ENCODE measurements around the gene P2RY14. TPM values are rescaled to one million over a fixed set of nuclear protein-coding genes. Genes with fewer than 3 reads are reported as not detected.
"Not testable (repeated sequence)": the region's sequence is repeated elsewhere in the genome, so short reads cannot be mapped to it uniquely, and the experiment has no call there.

Gene P2RY14
- total and polyA plus RNA-seq, 7 experiments from 2014 or later = 0.11 to 5.7 (median 0.27) TPM; not detected in 2

DNA sequence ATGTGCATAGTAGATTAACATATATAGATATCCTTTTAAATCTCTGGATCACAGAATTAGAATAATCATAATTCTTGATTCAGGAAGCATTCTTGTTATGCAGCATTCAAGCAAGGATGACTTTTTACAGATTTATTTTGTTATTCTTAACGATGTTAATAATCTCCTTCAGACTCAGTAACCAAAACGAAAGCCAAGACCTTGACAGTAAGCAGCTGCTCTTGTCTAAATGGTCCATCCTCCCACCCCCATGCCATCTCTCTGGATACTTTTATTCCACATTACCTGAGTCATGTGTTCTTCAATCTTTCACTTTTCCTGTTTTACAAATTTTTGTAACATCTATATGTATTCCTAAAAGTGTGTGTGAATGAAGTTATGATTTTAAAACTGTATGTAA, 42.0 kb downstream of the P2RY14 start:
- Histone ChIP-seq H3K4me1 (ENCODE audit: control insufficient read depth in 2 of 2, insufficient read depth in 2 of 2, low read length in 2 of 2) (no peaks in the 10 kb centered on the region), H3K27ac (ENCODE audit: low read depth, low read length) (no peak overlapping the region), H3K36me3 (ENCODE audit: control insufficient read depth in 2 of 3, insufficient read depth in 3 of 3, low read length in 3 of 3) (no peaks in the 10 kb centered on the region), H3K9me3 (ENCODE audit: control insufficient read depth in 2 of 3, low read length in 3 of 3) (no peaks in the 10 kb centered on the region), H3K27me3 (ENCODE audit: control insufficient read depth in 2 of 2, insufficient read depth in 2 of 2, low read length in 2 of 2) (peaks cover 0 to 4% of the 10 kb centered on the region in 2 donors), H3K4me3 (ENCODE audit: low read length) (no peak overlapping the region)
- ATAC-seq = no peak
- H3K36me3 Mint-ChIP-seq = peaks cover 0 to 8% (median 0%) of the 10 kb centered on the region in 5 donors
- intact Hi-C loops (cut with micrococcal nuclease) = no loop called here
- H3K9me3 Mint-ChIP-seq = no peaks in the 10 kb centered on the region
- CTCF ChIA-PET = interaction anchor here (1.5 kb wide), 1 partner anchor 48 kb away, joined by 3 read pairs; no protein-coding TSS in a partner anchor
- no peak for DNase-seq
- H3K27me3 Mint-ChIP-seq = peaks cover 0 to 2% (median 0%) of the 10 kb centered on the region in 5 donors
- no peak overlapping the region for H3K4me3 Mint-ChIP-seq
- POLR2A ChIA-PET = no interaction called here
- H3K4me1 Mint-ChIP-seq = peaks cover 0 to 6% (median 1%) of the 10 kb centered on the region in 7 donors
- no peak overlapping the region for H3K27ac Mint-ChIP-seq

DNA sequence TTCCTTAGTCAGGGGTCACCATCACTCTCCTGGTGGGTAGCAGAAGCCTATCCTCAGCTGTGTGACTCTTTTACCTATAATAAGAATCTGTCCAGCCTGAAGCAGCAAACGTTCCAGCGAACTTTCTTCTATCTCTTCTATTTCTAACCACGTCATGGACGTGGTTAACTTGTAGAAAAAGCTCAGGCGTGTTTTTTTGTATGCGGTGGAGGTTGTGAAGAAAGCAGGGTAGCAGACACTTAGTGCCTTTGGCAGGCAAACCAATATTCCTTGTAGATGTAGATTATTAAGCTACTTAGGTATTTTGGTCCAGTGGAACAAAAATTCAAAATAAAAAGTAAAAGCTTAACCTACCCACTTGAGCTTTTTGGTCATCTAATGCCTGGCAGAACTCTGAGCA, 43.5 kb downstream of the P2RY14 start:
- Mint-ChIP-seq H3K27me3 (no peaks in the 10 kb centered on the region), H3K4me3 (no peak overlapping the region), H3K9me3 (no peaks in the 10 kb centered on the region), H3K27ac (no peak overlapping the region), H3K4me1 (peaks cover 10 to 16% (median 13%) of the 10 kb centered on the region in 7 donors), H3K36me3 (peaks cover 0 to 6% (median 0%) of the 10 kb centered on the region in 5 donors)
- no peak overlapping the region for H3K4me3 ChIP-seq (ENCODE audit: low read length)
- H3K27me3 ChIP-seq (ENCODE audit: control insufficient read depth in 2 of 2, insufficient read depth in 2 of 2, low read length in 2 of 2) = peaks cover 0 to 4% of the 10 kb centered on the region in 2 donors
- CTCF ChIA-PET = interaction anchor here (1.0 to 1.5 kb wide), 5 partner anchors 32 to 71 kb away, joined by 3 read pairs; partner anchors contain the start of gene GPR171
- no peaks in the 10 kb centered on the region for H3K9me3 ChIP-seq (ENCODE audit: control insufficient read depth in 2 of 3, low read length in 3 of 3)
- no peak overlapping the region for H3K27ac ChIP-seq (ENCODE audit: low read depth, low read length)
- POLR2A ChIA-PET = interaction anchor here (1.0 kb wide), 1 partner anchor 34 kb away, joined by 3 read pairs; no protein-coding TSS in a partner anchor
- no peak for ATAC-seq
- DNase-seq = no peak
- no peaks in the 10 kb centered on the region for H3K36me3 ChIP-seq (ENCODE audit: control insufficient read depth in 2 of 3, insufficient read depth in 3 of 3, low read length in 3 of 3)
- intact Hi-C loops (cut with micrococcal nuclease) = no loop called here
- no peaks in the 10 kb centered on the region for H3K4me1 ChIP-seq (ENCODE audit: control insufficient read depth in 2 of 2, insufficient read depth in 2 of 2, low read length in 2 of 2)

- peaks cover 10 to 24% (median 20%) of the 10 kb centered on the region in 7 donors for H3K4me1 Mint-ChIP-seq
- ChIA-PET CTCF (interaction anchor here (1.9 kb wide), 1 partner anchor 65 kb away, joined by 4 read pairs; no protein-coding TSS in a partner anchor), POLR2A (interaction anchor here (0.7 kb wide), 1 partner anchor 11 kb away, joined by 3 read pairs; no protein-coding TSS in a partner anchor)
- no peak overlapping the region for H3K4me3 Mint-ChIP-seq
- DNase-seq (no peak), ATAC-seq (no peak)
- Histone ChIP-seq H3K27ac (ENCODE audit: low read depth, low read length) (no peak overlapping the region), H3K4me1 (ENCODE audit: control insufficient read depth in 2 of 2, insufficient read depth in 2 of 2, low read length in 2 of 2) (no peaks in the 10 kb centered on the region), H3K9me3 (ENCODE audit: control insufficient read depth in 2 of 3, low read length in 3 of 3) (no peaks in the 10 kb centered on the region), H3K36me3 (ENCODE audit: control insufficient read depth in 2 of 3, insufficient read depth in 3 of 3, low read length in 3 of 3) (no peaks in the 10 kb centered on the region), H3K27me3 (ENCODE audit: control insufficient read depth in 2 of 2, insufficient read depth in 2 of 2, low read length in 2 of 2) (peaks cover 0 to 4% of the 10 kb centered on the region in 2 donors), H3K4me3 (ENCODE audit: low read length) (no peak overlapping the region)
- intact Hi-C loops (cut with micrococcal nuclease) = no loop called here
- H3K27ac Mint-ChIP-seq = peak overlapping the region in 1 of 9 donors; percentile 26
- no peaks in the 10 kb centered on the region for H3K9me3 Mint-ChIP-seq
- H3K36me3 Mint-ChIP-seq = peaks cover 0 to 5% (median 0%) of the 10 kb centered on the region in 5 donors
- H3K27me3 Mint-ChIP-seq = no peaks in the 10 kb centered on the region
Measured at GRCh38 chr3:151232991-151233390, 45.4 kb downstream of the P2RY14 start.

- H3K9me3 Mint-ChIP-seq, H3K36me3 Mint-ChIP-seq: not testable (repeated sequence)
Measured at GRCh38 chr3:151232403-151232802, 45.9 kb downstream of the P2RY14 start.

DNA sequence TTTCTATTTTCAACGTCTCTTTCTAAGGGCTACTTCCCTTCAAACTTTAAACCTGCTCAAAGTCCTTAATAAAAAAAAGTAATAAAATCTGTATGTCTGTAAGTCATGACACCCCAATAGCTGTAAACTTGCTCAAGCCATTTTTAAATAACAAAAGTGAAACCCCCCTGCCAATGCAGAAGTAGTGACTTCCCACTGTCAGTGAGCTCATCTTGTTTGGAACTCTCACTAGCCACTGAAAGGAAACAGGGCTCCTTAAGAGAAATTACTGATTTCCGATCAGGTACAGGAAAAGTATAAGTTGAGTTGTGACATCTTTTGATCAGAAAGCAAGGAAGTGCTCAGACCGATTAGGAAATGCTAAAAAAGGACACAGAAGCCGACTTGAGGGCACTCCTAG, 47.7 kb downstream of the P2RY14 start:
- peaks cover 0 to 5% of the 10 kb centered on the region in 2 donors for H3K4me1 ChIP-seq (ENCODE audit: control insufficient read depth in 2 of 2, insufficient read depth in 2 of 2, low read length in 2 of 2)
- Mint-ChIP-seq H3K4me3 (peak overlapping the region in 9 of 10 donors; percentile 4 to 80 (median 50)), H3K36me3 (peaks cover 0 to 9% (median 0%) of the 10 kb centered on the region in 5 donors), H3K9me3 (no peaks in the 10 kb centered on the region), H3K27me3 (no peaks in the 10 kb centered on the region), H3K27ac (peak overlapping the region in 6 of 9 donors; percentile 30 to 81 (median 56)), H3K4me1 (peaks cover 16 to 48% (median 35%) of the 10 kb centered on the region in 7 donors)
- intact Hi-C loops (cut with micrococcal nuclease) = loop anchor here in 1 of 2 donors (2.0 kb wide), 1 partner anchor 38 kb away; no protein-coding TSS in a partner anchor
- H3K36me3 ChIP-seq (ENCODE audit: control insufficient read depth in 2 of 3, insufficient read depth in 3 of 3, low read length in 3 of 3) = no peaks in the 10 kb centered on the region
- no peak overlapping the region for H3K27ac ChIP-seq (ENCODE audit: low read depth, low read length)
- DNase-seq = peak in 1 of 9 donors; percentile 19
- CTCF ChIA-PET = interaction anchor here (0.6 to 7.2 kb wide), 6 partner anchors 23 to 1100 kb away, joined by 3 to 133 read pairs (median 4); partner anchors contain the start of gene P2RY14
- POLR2A ChIA-PET = interaction anchor here (0.6 to 5.6 kb wide), 4 partner anchors 9 to 50 kb away, joined by 3 to 39 read pairs (median 4); partner anchors contain the start of gene P2RY14
- H3K9me3 ChIP-seq (ENCODE audit: control insufficient read depth in 2 of 3, low read length in 3 of 3) = no peaks in the 10 kb centered on the region
- H3K4me3 ChIP-seq (ENCODE audit: low read length) = no peak overlapping the region
- ATAC-seq = no peak
- H3K27me3 ChIP-seq (ENCODE audit: control insufficient read depth in 2 of 2, insufficient read depth in 2 of 2, low read length in 2 of 2) = no peaks in the 10 kb centered on the region

More at GRCh38 chr3:151232403-151232802, 45.9 kb downstream of the P2RY14 start:
- DNase-seq; ATAC-seq; H3K27me3 Mint-ChIP-seq; intact Hi-C loops (cut with micrococcal nuclease); H3K4me1 ChIP-seq (ENCODE audit: control insufficient read depth in 2 of 2, insufficient read depth in 2 of 2, low read length in 2 of 2); POLR2A ChIA-PET; H3K9me3 ChIP-seq (ENCODE audit: control insufficient read depth in 2 of 3, low read length in 3 of 3); H3K27me3 ChIP-seq (ENCODE audit: control insufficient read depth in 2 of 2, insufficient read depth in 2 of 2, low read length in 2 of 2); H3K27ac ChIP-seq (ENCODE audit: low read depth, low read length); H3K4me3 ChIP-seq (ENCODE audit: low read length); H3K36me3 ChIP-seq (ENCODE audit: control insufficient read depth in 2 of 3, insufficient read depth in 3 of 3, low read length in 3 of 3); H3K27ac Mint-ChIP-seq; H3K4me3 Mint-ChIP-seq: not testable (repeated sequence)
- CTCF ChIA-PET = interaction anchor here (1.9 kb wide), 1 partner anchor 65 kb away, joined by 4 read pairs; no protein-coding TSS in a partner anchor
- peaks cover 14 to 30% (median 26%) of the 10 kb centered on the region in 7 donors for H3K4me1 Mint-ChIP-seq

GRCh38 chr3:151228666-151229040, 49.7 kb downstream of the P2RY14 start:
- H3K4me3 Mint-ChIP-seq = peak overlapping the region in 2 of 10 donors; percentile 16 to 64
- no peak for DNase-seq
- H3K36me3 Mint-ChIP-seq = peaks cover 0 to 8% (median 0%) of the 10 kb centered on the region in 5 donors
- no peaks in the 10 kb centered on the region for H3K27me3 ChIP-seq (ENCODE audit: control insufficient read depth in 2 of 2, insufficient read depth in 2 of 2, low read length in 2 of 2)
- no peak overlapping the region for H3K4me3 ChIP-seq (ENCODE audit: low read length)
- ChIA-PET POLR2A (interaction anchor here (1.3 to 5.6 kb wide), 3 partner anchors 21 to 61 kb away, joined by 3 to 39 read pairs (median 13); partner anchors contain the start of gene P2RY14), CTCF (interaction anchor here (0.9 to 7.2 kb wide), 16 partner anchors 11 to 526 kb away, joined by 3 to 133 read pairs (median 5); partner anchors contain the start of genes GPR171 and P2RY14)
- H3K4me1 ChIP-seq (ENCODE audit: control insufficient read depth in 2 of 2, insufficient read depth in 2 of 2, low read length in 2 of 2) = peaks cover 0 to 9% of the 10 kb centered on the region in 2 donors
- ATAC-seq = no peak
- intact Hi-C loops (cut with micrococcal nuclease) = loop anchor here in 1 of 2 donors (2.0 to 5.0 kb wide), 2 partner anchors 209 to 610 kb away; no protein-coding TSS in a partner anchor
- H3K4me1 Mint-ChIP-seq = peaks cover 19 to 63% (median 43%) of the 10 kb centered on the region in 7 donors
- peak overlapping the region in 6 of 9 donors; percentile 6 to 84 (median 34) for H3K27ac Mint-ChIP-seq
- H3K27ac ChIP-seq (ENCODE audit: low read depth, low read length) = no peak overlapping the region
- no peaks in the 10 kb centered on the region for H3K9me3 ChIP-seq (ENCODE audit: control insufficient read depth in 2 of 3, low read length in 3 of 3)
- no peaks in the 10 kb centered on the region for H3K36me3 ChIP-seq (ENCODE audit: control insufficient read depth in 2 of 3, insufficient read depth in 3 of 3, low read length in 3 of 3)
- H3K27me3 Mint-ChIP-seq = no peaks in the 10 kb centered on the region
- H3K9me3 Mint-ChIP-seq = no peaks in the 10 kb centered on the region

Measured in naive thymus-derived CD4-positive, alpha-beta T cell (primary cell).